Measurements from ENCODE around the gene FGF5. TPM values are rescaled to one million over a fixed set of nuclear protein-coding genes. Genes with fewer than 3 reads are reported as not detected.

Gene FGF5
- total and polyA plus RNA-seq, 4 experiments from 2014 or later = 0.06 TPM; not detected in 2

GRCh38 chr4:80229128-80229527 is 37.3 kb upstream of the FGF5 start:
- ChIA-PET CTCF (ENCODE audit: partially characterized antibody) (interaction anchor here (1.2 kb wide), 1 partner anchor 13 kb away, joined by 3 read pairs; no protein-coding TSS in a partner anchor), POLR2A (ENCODE audit: partially characterized antibody) (no interaction called here)
- Histone ChIP-seq H3K4me1 (ENCODE audit: insufficient read depth, low read length) (no peaks in the 10 kb centered on the region), H3K27me3 (ENCODE audit: insufficient read depth, low read length) (no peaks in the 10 kb centered on the region), H3K4me3 (ENCODE audit: low read length in 2 of 2) (no peak overlapping the region), H3K27ac (ENCODE audit: low read depth, low read length) (no peak overlapping the region), H3K36me3 (ENCODE audit: insufficient read depth, low read length) (no peaks in the 10 kb centered on the region), H3K9me3 (ENCODE audit: control insufficient read depth in 1 of 2, low read length in 2 of 2) (no peaks in the 10 kb centered on the region)
- DNase-seq = no peak
- Mint-ChIP-seq H3K4me3 (no peak overlapping the region), H3K27ac (no peak overlapping the region), H3K4me1 (peaks cover 0 to 2% (median 0%) of the 10 kb centered on the region in 4 donors), H3K9me3 (no peaks in the 10 kb centered on the region), H3K27me3 (peaks cover 8 to 24% of the 10 kb centered on the region in 2 donors), H3K36me3 (no peaks in the 10 kb centered on the region)
- intact Hi-C loops (cut with micrococcal nuclease) = no loop called here

GRCh38 chr4:80229590-80229989 is 36.9 kb upstream of the FGF5 start:
- Mint-ChIP-seq H3K4me1 (peaks cover 0 to 2% (median 0%) of the 10 kb centered on the region in 4 donors), H3K27me3 (peaks cover 8 to 24% of the 10 kb centered on the region in 2 donors), H3K36me3 (no peaks in the 10 kb centered on the region), H3K4me3 (no peak overlapping the region), H3K27ac (no peak overlapping the region), H3K9me3 (no peaks in the 10 kb centered on the region)
- DNase-seq = no peak
- CTCF ChIA-PET (ENCODE audit: partially characterized antibody) = no interaction called here
- Histone ChIP-seq H3K9me3 (ENCODE audit: control insufficient read depth in 1 of 2, low read length in 2 of 2) (no peaks in the 10 kb centered on the region), H3K27me3 (ENCODE audit: insufficient read depth, low read length) (no peaks in the 10 kb centered on the region), H3K4me3 (ENCODE audit: low read length in 2 of 2) (no peak overlapping the region), H3K36me3 (ENCODE audit: insufficient read depth, low read length) (no peaks in the 10 kb centered on the region), H3K27ac (ENCODE audit: low read depth, low read length) (no peak overlapping the region), H3K4me1 (ENCODE audit: insufficient read depth, low read length) (no peaks in the 10 kb centered on the region)
- intact Hi-C loops (cut with micrococcal nuclease) = no loop called here
- POLR2A ChIA-PET (ENCODE audit: partially characterized antibody) = no interaction called here

- CTCF ChIA-PET (ENCODE audit: partially characterized antibody) = interaction anchor here (1.2 kb wide), 1 partner anchor 106 kb away, joined by 3 read pairs; no protein-coding TSS in a partner anchor
- H3K9me3 Mint-ChIP-seq = no peaks in the 10 kb centered on the region
Measured at GRCh38 chr4:80231180-80231579, 35.3 kb upstream of the FGF5 start.

GRCh38 chr4:80232707-80233370 is 33.6 kb upstream of the FGF5 start:
- Histone ChIP-seq H3K27me3 (ENCODE audit: insufficient read depth, low read length) (no peaks in the 10 kb centered on the region), H3K27ac (ENCODE audit: low read depth, low read length) (no peak overlapping the region), H3K4me3 (ENCODE audit: low read length in 2 of 2) (no peak overlapping the region), H3K9me3 (ENCODE audit: control insufficient read depth in 1 of 2, low read length in 2 of 2) (no peaks in the 10 kb centered on the region), H3K4me1 (ENCODE audit: insufficient read depth, low read length) (no peaks in the 10 kb centered on the region), H3K36me3 (ENCODE audit: insufficient read depth, low read length) (no peaks in the 10 kb centered on the region)
- Mint-ChIP-seq H3K27ac (no peak overlapping the region), H3K9me3 (no peaks in the 10 kb centered on the region), H3K4me1 (peaks cover 0 to 2% (median 0%) of the 10 kb centered on the region in 4 donors), H3K4me3 (no peak overlapping the region), H3K36me3 (no peaks in the 10 kb centered on the region), H3K27me3 (peaks cover 12 to 30% of the 10 kb centered on the region in 2 donors)
- DNase-seq = no peak
- intact Hi-C loops (cut with micrococcal nuclease) = no loop called here
- ChIA-PET POLR2A (ENCODE audit: partially characterized antibody) (no interaction called here), CTCF (ENCODE audit: partially characterized antibody) (no interaction called here)

More at GRCh38 chr4:80231180-80231579, 35.3 kb upstream of the FGF5 start:
- Mint-ChIP-seq H3K27me3 (peaks cover 10 to 29% of the 10 kb centered on the region in 2 donors), H3K27ac (no peak overlapping the region), H3K36me3 (no peaks in the 10 kb centered on the region), H3K4me3 (no peak overlapping the region), H3K4me1 (peaks cover 0 to 2% (median 0%) of the 10 kb centered on the region in 4 donors)
- Histone ChIP-seq H3K27ac (ENCODE audit: low read depth, low read length) (no peak overlapping the region), H3K4me1 (ENCODE audit: insufficient read depth, low read length) (no peaks in the 10 kb centered on the region), H3K36me3 (ENCODE audit: insufficient read depth, low read length) (no peaks in the 10 kb centered on the region), H3K9me3 (ENCODE audit: control insufficient read depth in 1 of 2, low read length in 2 of 2) (no peaks in the 10 kb centered on the region), H3K4me3 (ENCODE audit: low read length in 2 of 2) (no peak overlapping the region), H3K27me3 (ENCODE audit: insufficient read depth, low read length) (no peaks in the 10 kb centered on the region)
- POLR2A ChIA-PET (ENCODE audit: partially characterized antibody) = no interaction called here
- no peak for DNase-seq
- intact Hi-C loops (cut with micrococcal nuclease) = no loop called here

- Mint-ChIP-seq H3K27me3 (peaks cover 12 to 27% of the 10 kb centered on the region in 2 donors), H3K9me3 (no peaks in the 10 kb centered on the region), H3K4me1 (peaks cover 0 to 2% (median 0%) of the 10 kb centered on the region in 4 donors), H3K36me3 (no peaks in the 10 kb centered on the region), H3K4me3 (no peak overlapping the region), H3K27ac (no peak overlapping the region)
- POLR2A ChIA-PET (ENCODE audit: partially characterized antibody) = no interaction called here
- Histone ChIP-seq H3K9me3 (ENCODE audit: control insufficient read depth in 1 of 2, low read length in 2 of 2) (no peaks in the 10 kb centered on the region), H3K4me1 (ENCODE audit: insufficient read depth, low read length) (no peaks in the 10 kb centered on the region), H3K27ac (ENCODE audit: low read depth, low read length) (no peak overlapping the region), H3K36me3 (ENCODE audit: insufficient read depth, low read length) (no peaks in the 10 kb centered on the region), H3K27me3 (ENCODE audit: insufficient read depth, low read length) (no peaks in the 10 kb centered on the region), H3K4me3 (ENCODE audit: low read length in 2 of 2) (no peak overlapping the region)
- no peak for DNase-seq
- intact Hi-C loops (cut with micrococcal nuclease) = no loop called here
- CTCF ChIA-PET (ENCODE audit: partially characterized antibody) = no interaction called here
Measured at GRCh38 chr4:80233390-80233789, 33.1 kb upstream of the FGF5 start.

- Histone ChIP-seq H3K27me3 (ENCODE audit: insufficient read depth, low read length) (no peaks in the 10 kb centered on the region), H3K27ac (ENCODE audit: low read depth, low read length) (no peak overlapping the region), H3K9me3 (ENCODE audit: control insufficient read depth in 1 of 2, low read length in 2 of 2) (no peaks in the 10 kb centered on the region), H3K36me3 (ENCODE audit: insufficient read depth, low read length) (no peaks in the 10 kb centered on the region), H3K4me3 (ENCODE audit: low read length in 2 of 2) (no peak overlapping the region), H3K4me1 (ENCODE audit: insufficient read depth, low read length) (no peaks in the 10 kb centered on the region)
- no peaks in the 10 kb centered on the region for H3K36me3 Mint-ChIP-seq
- POLR2A ChIA-PET (ENCODE audit: partially characterized antibody) = no interaction called here
- no peaks in the 10 kb centered on the region for H3K9me3 Mint-ChIP-seq
- intact Hi-C loops (cut with micrococcal nuclease) = no loop called here
- no peak overlapping the region for H3K27ac Mint-ChIP-seq
- no peak overlapping the region for H3K4me3 Mint-ChIP-seq
- peaks cover 8 to 18% of the 10 kb centered on the region in 2 donors for H3K27me3 Mint-ChIP-seq
- H3K4me1 Mint-ChIP-seq = no peaks in the 10 kb centered on the region
- DNase-seq = no peak
- CTCF ChIA-PET (ENCODE audit: partially characterized antibody) = no interaction called here
Measured at GRCh38 chr4:80235451-80235850, 31.0 kb upstream of the FGF5 start.

GRCh38 chr4:80237992-80238391 is 28.5 kb upstream of the FGF5 start:
- Mint-ChIP-seq H3K36me3 (no peaks in the 10 kb centered on the region), H3K9me3 (no peaks in the 10 kb centered on the region), H3K4me1 (no peaks in the 10 kb centered on the region), H3K27me3 (peaks cover 7 to 13% of the 10 kb centered on the region in 2 donors), H3K4me3 (no peak overlapping the region), H3K27ac (no peak overlapping the region)
- ChIA-PET CTCF (ENCODE audit: partially characterized antibody) (no interaction called here), POLR2A (ENCODE audit: partially characterized antibody) (no interaction called here)
- no peak for DNase-seq
- H3K27me3 ChIP-seq (ENCODE audit: insufficient read depth, low read length) = no peaks in the 10 kb centered on the region
- no peaks in the 10 kb centered on the region for H3K4me1 ChIP-seq (ENCODE audit: insufficient read depth, low read length)
- no peaks in the 10 kb centered on the region for H3K9me3 ChIP-seq (ENCODE audit: control insufficient read depth in 1 of 2, low read length in 2 of 2)
- intact Hi-C loops (cut with micrococcal nuclease) = no loop called here
- H3K36me3 ChIP-seq (ENCODE audit: insufficient read depth, low read length) = no peaks in the 10 kb centered on the region
- no peak overlapping the region for H3K4me3 ChIP-seq (ENCODE audit: low read length in 2 of 2)
- no peak overlapping the region for H3K27ac ChIP-seq (ENCODE audit: low read depth, low read length)
